Stimulated activated CD4-positive, alpha-beta T cell treated with anti-CD3 and anti-CD28 coated beads, Interleukin-2, amount 100 ng/mL, for 4 hours (primary cell): ENCODE measurements around the gene FOXO6.

Experiments
- DNase-seq: peaks from one replicate; pipeline ENCODE4 v3.0.0-alpha.2; 2020; ENCODE audit warnings: low read depth

Gene FOXO6

DNA sequence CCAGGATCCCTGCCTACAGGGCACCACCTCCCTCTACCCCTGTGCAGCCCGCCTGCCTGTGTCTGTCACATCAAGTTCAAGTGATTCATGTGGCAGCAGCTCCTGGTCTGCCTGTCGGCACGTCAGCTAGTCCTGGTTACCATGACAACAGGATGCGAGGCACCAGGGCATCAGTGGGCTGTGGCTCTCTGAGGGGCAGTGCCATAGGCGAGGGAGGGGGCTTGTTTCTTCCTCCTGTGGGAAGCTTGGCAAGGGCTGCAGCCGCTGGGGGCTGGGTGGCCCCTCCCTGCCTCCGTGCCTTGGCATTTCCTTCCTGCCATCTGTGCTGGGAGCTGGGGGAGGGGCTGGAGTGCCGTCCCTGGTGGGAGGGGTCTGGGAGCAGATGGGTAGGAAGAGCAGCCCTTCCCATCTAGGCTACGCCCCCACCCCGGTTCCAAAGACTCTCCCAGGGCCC is 43.1 kb downstream of the FOXO6 start:
- no peak for DNase-seq

GRCh38 chr1:41407664-41408252 is 46.5 kb downstream of the FOXO6 start:
- no peak for DNase-seq

DNA sequence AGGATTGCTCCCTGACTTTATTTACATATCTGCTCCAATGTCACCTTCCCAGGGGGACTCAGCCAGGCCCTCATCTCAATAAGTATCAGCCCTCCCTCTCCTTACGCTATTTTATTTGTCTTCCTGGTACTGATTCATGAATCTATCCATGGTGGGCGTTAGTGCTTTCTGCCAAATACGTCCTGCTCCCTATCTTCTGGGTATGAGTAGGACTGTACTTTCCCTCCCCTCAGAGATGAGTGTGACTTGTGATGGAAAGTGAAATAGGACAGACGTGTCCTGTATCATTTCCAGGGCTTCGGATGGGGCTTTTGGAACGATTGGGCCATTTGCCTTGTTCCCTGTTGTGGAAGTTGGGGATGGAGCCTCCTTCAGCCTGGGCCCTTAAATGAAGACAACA is 47.5 kb downstream of the FOXO6 start:
- no peak for DNase-seq

- no peak for DNase-seq
Measured at GRCh38 chr1:41409825-41410224, 48.6 kb downstream of the FOXO6 start.

GRCh38 chr1:41410462-41410861 is 49.2 kb downstream of the FOXO6 start:
- DNase-seq: no peak

DNA sequence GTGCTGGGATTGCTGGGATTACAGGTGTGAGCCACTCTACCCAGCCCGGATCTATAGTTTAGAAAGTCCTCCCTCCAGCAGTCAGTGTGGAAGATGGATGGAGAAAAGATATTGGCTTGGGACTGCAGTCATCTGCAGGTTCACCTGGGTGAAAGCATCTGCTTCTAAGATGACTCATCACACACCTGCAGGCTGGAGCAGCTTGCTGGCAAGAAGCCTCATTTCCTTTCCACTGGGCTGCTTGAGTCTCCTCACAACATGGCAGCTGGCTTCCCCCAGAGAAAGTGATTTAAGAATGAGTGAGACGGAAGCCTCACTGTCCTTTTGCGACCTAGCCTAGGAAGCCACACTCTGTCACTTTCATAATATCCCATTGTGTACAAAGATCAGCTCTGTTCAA is 50.0 kb downstream of the FOXO6 start:
- no peak for DNase-seq

- no peak for DNase-seq
Measured at GRCh38 chr1:41412748-41413147, 51.5 kb downstream of the FOXO6 start.

GRCh38 chr1:41413748-41414281 is 52.6 kb downstream of the FOXO6 start:
- no peak for DNase-seq

GRCh38 chr1:41414296-41414695 is 53.1 kb downstream of the FOXO6 start:
- DNase-seq: no peak

DNA sequence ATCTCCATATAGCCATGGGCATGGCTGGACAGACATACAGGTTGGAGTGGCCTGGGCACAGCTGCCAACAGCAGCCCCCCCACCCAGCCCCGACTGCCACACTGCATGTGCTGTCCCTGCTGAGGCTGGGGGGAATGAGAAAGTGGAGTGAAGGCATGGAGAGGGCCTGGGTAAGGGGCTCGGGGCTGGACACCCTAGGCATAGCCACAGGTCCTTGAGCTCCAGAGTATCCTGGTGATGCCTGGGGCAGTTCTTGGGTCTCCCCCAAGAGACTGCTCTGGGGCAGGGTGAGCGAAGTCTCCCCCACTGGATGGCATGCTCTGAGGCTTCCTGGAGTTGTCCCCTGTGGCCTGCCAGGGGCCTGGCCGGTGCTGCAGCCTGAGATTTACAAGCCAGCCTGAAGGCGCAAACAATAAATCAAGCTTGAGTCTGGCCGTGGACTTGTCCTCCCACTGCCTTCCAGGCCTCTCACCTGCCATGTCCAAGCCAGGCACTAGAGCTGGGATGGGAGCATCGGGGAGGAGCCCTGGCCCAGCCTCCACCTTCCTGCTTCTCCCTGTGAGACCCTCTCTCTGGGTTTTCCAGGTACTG is 53.6 kb downstream of the FOXO6 start:
- DNase-seq: no peak

- no peak for DNase-seq
Measured at GRCh38 chr1:41416081-41416480, 54.8 kb downstream of the FOXO6 start.

DNA sequence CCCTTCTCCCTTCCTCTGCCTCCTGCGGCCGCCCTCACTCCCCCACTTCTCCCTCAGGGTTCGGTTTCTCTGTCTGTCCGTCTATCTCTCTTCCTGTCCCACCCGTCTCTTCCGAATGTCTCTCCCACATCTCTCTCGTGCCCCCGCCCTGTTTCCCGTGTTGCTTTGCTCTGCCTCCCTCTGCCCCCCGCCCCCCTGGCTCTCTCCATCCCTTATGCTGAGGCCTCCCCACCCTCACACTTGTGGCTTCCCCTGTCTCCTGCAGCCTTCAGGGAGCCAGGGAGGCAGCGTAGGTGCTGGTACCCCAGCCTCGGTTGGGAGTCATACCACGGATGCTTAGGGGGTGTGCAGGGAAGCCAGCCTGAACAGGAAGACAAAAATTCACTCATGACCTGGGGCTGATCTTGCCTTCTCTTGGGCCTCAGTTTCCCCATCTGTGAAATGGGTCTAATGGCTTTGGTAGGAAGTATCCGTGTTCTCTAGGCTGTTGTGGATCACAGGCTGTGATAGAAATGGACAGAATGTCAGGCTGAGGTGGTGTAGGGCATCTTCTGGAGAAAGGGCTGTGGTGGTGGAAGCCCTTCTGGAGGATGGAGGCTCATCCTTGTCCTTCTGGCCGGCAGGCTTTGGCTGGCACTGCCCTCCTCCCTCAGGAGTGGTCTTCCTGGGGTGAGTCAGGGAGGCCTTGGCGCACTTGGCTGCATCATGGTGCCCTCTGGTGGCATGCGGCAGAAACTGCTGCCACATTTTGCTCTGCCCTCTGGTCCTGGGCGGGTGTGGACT is 55.5 kb downstream of the FOXO6 start:
- peak; percentile 38 for DNase-seq

DNA sequence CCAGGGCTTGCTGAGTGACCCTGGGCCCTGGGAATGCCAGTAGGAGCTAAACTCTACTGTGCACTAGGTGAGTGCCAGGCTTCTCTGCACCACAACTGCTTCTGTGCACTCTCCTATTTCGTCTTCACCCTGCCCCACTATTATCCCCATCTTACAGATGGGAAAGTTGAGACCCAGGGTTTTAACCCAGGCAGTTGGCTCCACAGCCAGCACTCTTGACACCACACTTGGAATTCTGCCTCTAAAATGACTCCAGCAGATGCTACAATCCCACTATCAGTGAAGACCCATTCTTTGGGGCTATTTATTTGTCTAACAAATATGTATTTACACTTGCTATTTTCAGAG is 56.1 kb downstream of the FOXO6 start:
- no peak for DNase-seq

DNA sequence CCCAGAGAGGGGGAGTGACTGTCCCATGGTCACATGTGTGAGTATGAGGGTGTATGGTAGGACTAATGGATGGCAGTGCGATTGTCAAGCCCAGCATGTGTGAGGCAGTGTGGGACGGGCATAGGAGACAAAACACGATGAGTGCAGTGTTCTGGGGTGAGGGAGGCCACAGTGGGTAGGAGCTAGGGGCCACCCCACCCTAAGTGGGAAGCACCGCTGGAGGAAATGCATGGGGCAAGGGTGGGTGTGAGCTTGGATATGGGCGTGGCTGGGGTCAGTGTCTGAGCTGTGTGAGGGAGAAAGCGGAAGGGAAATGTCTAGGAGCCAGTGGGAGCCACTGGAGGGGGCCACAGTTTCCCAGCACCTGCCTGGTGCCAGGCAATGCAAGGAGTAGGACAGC is 56.5 kb downstream of the FOXO6 start:
- no peak for DNase-seq

DNA sequence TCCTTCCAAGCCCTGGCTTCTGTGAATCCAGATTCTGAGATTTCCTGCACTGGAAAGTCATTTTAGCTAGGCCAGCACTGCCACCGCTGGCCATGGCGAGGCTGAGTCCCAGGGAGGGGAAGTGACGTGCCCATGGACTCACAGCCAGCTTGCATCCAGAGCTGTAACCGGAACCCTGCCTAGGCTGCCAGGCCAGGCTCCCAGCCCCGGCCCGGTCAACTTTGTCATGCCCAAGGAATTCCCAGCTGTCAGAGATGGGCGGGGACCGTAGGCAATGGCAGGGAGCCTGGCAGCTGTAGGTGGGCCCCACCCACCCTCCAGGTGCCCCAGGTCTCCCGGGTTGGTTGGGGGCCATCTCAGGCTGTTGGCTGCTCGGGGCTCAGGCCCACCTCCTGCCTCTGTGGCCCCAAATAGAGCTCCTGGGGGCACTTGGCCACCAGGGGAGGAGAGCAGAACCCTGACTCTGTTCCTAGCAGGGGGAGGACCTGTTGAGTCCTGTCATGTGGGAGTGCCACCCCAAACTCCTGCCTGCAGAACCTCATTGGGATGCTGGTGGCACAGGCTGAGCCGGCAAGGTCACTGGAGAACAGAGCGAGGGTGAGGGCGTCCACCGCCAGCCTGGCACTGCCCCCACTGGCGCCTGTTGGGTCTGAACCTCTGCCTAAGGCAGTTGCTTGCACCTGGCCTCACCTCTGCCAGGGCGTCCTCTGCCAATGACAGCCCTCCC is 57.8 kb downstream of the FOXO6 start:
- no peak for DNase-seq

GRCh38 chr1:41419584-41420295 is 58.5 kb downstream of the FOXO6 start:
- DNase-seq: no peak

GRCh38 chr1:41420351-41420750 is 59.1 kb downstream of the FOXO6 start:
- DNase-seq: no peak

GRCh38 chr1:41420860-41421259 is 59.6 kb downstream of the FOXO6 start:
- no peak for DNase-seq

GRCh38 chr1:41422306-41422705 is 61.1 kb downstream of the FOXO6 start:
- DNase-seq: no peak

DNA sequence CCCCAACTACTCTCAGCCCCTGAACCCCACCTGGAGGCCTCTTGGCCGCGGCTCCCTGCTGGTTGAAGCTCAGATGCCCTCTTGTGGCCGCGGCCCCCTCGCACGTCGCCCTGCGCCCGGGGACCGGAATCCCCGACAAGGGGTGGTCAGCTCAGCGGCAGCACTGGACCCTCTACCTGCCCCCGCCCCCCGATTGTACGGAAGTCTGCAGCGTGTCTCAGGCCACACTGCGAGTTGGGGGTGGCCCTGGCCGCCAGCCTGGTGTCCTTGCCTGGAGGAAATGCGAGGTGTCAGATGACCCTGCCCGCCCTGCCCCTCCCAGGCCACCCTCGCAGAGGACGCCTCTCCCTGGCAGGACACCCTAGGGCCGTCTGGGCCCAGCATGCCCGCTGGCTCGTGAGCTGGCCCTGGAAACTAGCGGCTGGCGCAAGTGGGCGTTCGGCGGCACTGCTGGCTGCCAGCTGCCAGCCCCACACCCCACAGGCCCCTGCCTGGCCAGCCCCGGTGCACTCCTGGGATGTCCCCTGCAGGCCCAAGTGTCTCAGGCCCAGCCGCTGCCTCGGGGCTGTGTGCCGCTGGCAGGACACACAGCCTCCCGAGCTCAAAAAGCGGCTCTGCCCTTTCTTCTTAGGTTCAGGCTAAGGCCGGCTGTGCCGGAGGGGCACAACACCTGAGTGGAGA is 62.4 kb downstream of the FOXO6 start:
- no peak for DNase-seq

DNA sequence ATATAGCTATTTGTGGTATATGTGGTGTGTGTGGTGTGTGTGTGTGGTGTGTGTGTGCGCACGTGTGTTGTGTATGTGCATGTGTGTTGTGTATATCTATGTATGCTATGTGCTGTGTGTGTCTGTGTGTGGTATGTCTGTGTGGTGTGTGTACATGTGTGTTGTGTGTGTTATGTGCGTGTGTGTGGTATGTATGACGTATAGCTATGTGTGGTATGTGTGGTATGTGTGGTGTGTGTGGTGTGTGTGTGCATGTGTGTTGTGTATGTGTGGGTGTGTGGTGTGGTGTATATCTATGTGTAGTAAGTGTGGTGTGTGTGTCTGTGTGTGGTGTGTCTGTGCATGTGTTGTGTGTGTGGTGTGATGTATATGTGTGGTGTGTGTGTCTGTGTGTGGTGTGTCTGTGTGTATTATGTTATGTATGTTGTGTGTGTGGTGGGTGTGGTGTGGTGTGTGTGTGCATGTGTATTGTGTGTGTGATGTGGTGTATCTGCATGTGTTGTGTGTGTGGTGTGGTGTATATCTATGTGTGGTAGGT is 63.4 kb downstream of the FOXO6 start:
- DNase-seq: no peak
